ENCODE data around the gene DDX52. TPM values are rescaled to one million over a fixed set of nuclear protein-coding genes. Genes with fewer than 3 reads are reported as not detected.

DDX52 gene
- total RNA-seq, 2 donors from 2014 or later = 10.9 to 20.5 TPM

DNA sequence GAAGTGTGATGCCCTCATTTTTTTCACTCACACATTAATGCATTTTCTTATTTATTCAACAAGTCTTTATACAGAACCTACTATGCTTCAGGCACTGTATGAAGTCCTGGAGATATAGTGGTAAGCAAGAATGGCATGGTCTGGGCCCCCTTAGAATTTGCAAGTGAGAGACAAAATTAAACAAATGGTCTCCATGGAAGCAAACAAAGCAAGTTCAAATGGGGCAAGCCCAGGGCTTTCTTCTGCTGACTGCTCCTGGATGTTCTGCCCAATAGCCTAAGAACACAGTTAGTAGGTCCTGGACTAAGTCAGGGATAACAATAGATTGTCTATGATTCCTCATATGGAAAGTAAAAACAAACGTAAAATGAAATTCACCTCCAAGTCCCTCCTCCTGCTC lies 31.3 kb upstream of the DDX52 start:
- no peaks in the 10 kb centered on the region for H3K4me1 ChIP-seq
- 82 to 90% methylated on average over 1 of the region's 1 CpG for WGBS, 2 donors

DNA sequence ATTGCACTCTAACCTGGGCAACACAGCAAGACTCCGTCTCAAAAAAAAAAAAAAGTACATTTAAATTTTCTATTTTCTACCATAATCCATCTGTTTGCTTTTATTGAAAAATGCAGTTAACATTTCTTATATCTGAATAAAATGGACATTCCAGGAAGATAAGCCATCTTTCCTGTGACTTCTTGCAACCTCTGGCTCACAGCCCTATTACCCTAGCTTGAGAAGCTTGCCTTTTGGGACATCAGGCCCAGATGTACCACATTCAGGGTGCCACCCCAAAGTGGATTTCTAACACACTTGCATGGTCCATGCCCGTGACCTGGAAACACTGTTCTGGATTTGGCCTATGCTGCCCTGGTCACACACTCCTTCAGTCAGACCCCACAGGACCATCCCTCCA lies 30.1 kb upstream of the DDX52 start:
- Histone ChIP-seq H3K36me3 (replicated peaks in 1 of 2; ENCODE audit: insufficient read depth in 1 of 2, low read depth in 2 of 2) (no peaks in the 10 kb centered on the region), H3K4me1 (no peaks in the 10 kb centered on the region), H3K27ac (no peak overlapping the region), H3K9me3 (no peaks in the 10 kb centered on the region), H3K4me3 (no peak overlapping the region), H3K27me3 (no peaks in the 10 kb centered on the region)
- DNase-seq (no peak), ATAC-seq (no peak)
- 86 to 94% methylated on average over 2 of the region's 2 CpGs for WGBS, 2 donors
- TF ChIP-seq POLR2A (IDR thresholded peaks at IDR 0.05) = no peak
- TF ChIP-seq, protein P1, sequence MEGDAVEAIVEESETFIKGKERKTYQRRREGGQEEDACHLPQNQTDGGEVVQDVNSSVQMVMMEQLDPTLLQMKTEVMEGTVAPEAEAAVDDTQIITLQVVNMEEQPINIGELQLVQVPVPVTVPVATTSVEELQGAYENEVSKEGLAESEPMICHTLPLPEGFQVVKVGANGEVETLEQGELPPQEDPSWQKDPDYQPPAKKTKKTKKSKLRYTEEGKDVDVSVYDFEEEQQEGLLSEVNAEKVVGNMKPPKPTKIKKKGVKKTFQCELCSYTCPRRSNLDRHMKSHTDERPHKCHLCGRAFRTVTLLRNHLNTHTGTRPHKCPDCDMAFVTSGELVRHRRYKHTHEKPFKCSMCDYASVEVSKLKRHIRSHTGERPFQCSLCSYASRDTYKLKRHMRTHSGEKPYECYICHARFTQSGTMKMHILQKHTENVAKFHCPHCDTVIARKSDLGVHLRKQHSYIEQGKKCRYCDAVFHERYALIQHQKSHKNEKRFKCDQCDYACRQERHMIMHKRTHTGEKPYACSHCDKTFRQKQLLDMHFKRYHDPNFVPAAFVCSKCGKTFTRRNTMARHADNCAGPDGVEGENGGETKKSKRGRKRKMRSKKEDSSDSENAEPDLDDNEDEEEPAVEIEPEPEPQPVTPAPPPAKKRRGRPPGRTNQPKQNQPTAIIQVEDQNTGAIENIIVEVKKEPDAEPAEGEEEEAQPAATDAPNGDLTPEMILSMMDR (IDR thresholded peaks at IDR 0.05) = no peak
- intact Hi-C loops (cut with DNase I) = no loop called here

More for the DNA sequence above, 31.3 kb upstream of the DDX52 start:
- Histone ChIP-seq H3K27ac (no peak overlapping the region), H3K27me3 (no peaks in the 10 kb centered on the region), H3K36me3 (replicated peaks in 1 of 2; ENCODE audit: insufficient read depth in 1 of 2, low read depth in 2 of 2) (no peaks in the 10 kb centered on the region), H3K9me3 (no peaks in the 10 kb centered on the region), H3K4me3 (no peak overlapping the region)
- TF ChIP-seq, protein P1 (IDR thresholded peaks at IDR 0.05) = no peak
- no peak for TF ChIP-seq POLR2A (IDR thresholded peaks at IDR 0.05)
- intact Hi-C loops (cut with DNase I) = no loop called here
- ATAC-seq = no peak
- DNase-seq = no peak

DNA sequence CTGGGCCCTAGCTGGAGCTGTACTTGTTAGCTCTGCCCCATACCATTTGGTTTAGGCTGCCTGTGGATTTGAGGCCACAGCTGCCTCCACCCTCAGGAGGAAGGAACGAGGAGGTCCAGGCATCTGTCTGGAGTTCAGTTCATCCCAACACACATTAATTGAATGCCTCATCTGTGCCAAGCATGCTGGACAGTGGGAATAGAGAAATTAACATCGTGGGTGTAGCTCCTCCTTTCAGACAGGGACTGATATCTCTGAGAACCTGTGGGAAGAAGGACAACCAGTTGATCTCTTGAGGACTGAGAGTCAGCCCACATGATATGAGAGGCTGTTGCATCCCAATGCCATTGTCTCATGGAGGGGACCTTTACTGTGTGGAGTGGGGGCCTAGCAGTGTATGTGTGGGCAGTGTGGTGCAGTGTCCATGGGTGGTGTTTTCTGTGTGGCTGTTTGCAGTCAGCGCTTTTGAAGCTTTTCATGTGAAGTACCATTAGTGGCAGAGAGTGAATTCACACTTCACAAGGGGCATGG lies 29.4 kb upstream of the DDX52 start:
- intact Hi-C loops (cut with DNase I) = no loop called here
- no peak for TF ChIP-seq POLR2A (IDR thresholded peaks at IDR 0.05)
- TF ChIP-seq, protein P1 (IDR thresholded peaks at IDR 0.05) = no peak
- H3K4me3 ChIP-seq = no peak overlapping the region
- no peak overlapping the region for H3K27ac ChIP-seq
- H3K4me1 ChIP-seq = no peaks in the 10 kb centered on the region
- 73 to 80% methylated on average over 3 of the region's 3 CpGs for WGBS, 2 donors
- no peaks in the 10 kb centered on the region for H3K27me3 ChIP-seq
- ATAC-seq = no peak
- H3K9me3 ChIP-seq = no peaks in the 10 kb centered on the region
- no peaks in the 10 kb centered on the region for H3K36me3 ChIP-seq (replicated peaks in 1 of 2; ENCODE audit: insufficient read depth in 1 of 2, low read depth in 2 of 2)
- no peak for DNase-seq

DNA sequence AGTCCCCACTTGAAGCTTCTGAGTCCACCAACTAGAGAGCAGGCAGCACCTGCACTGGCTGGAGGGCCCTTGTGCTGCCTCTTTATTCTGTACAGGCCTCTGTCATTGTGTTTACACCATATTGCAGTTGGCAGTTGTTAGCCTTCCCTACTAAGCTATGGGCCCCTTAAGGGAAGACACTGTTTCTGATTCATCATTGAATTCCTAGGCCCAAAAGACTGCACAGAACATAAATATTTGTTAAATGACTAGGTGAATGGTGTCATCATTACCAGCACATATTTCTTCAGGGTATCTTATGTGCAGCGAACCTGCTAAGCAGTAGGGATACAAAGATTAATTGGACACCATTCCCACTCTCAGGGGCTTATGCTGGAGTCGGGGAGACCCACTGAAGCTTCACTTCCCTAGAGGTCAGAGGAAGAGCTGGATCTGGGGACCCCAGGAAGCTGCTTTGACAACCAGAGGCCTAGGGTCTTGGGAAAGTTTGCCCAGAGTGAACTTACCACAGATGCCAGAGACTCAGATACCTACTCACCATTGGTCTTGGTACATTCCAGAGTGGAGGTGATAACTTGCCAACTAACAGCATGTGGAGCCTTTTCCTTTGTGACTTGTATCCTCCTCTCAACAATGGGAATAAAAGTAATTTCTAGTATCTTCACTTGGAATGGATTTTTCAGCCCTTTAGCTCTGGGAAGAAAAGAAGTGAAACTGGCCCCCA lies 28.7 kb upstream of the DDX52 start:
- ATAC-seq = no peak
- no peak overlapping the region for H3K27ac ChIP-seq
- no peaks in the 10 kb centered on the region for H3K4me1 ChIP-seq
- DNase-seq = no peak
- 88 to 90% methylated on average over 2 of the region's 2 CpGs for WGBS, 2 donors
- TF ChIP-seq, protein P1 (IDR thresholded peaks at IDR 0.05) = no peak
- TF ChIP-seq POLR2A (IDR thresholded peaks at IDR 0.05) = no peak
- H3K9me3 ChIP-seq = no peaks in the 10 kb centered on the region
- intact Hi-C loops (cut with DNase I) = no loop called here
- no peaks in the 10 kb centered on the region for H3K36me3 ChIP-seq (replicated peaks in 1 of 2; ENCODE audit: insufficient read depth in 1 of 2, low read depth in 2 of 2)
- H3K27me3 ChIP-seq = no peaks in the 10 kb centered on the region
- H3K4me3 ChIP-seq = no peak overlapping the region

All from body of pancreas (tissue), 4 donors.